ENCODE data around the gene ANKRD42.
A peak's percentile ranks its signal among the peaks of the same experiment; 100 is the strongest.
"Not testable (repeated sequence)": the region's sequence is repeated elsewhere in the genome, so short reads cannot be mapped to it uniquely, and the experiment has no call there.

Gene ANKRD42

GRCh38 chr11:83249445-83249844, 55.9 kb downstream of the ANKRD42 start:
- no peak for DNase-seq

- DNase-seq, result peak; percentile 49
Measured at GRCh38 chr11:83249972-83250593, 56.6 kb downstream of the ANKRD42 start.

GRCh38 chr11:83252266-83252665, 58.8 kb downstream of the ANKRD42 start:
- DNase-seq, result no peak

- no peak for DNase-seq
Measured at GRCh38 chr11:83252941-83253340, 59.4 kb downstream of the ANKRD42 start.

DNA sequence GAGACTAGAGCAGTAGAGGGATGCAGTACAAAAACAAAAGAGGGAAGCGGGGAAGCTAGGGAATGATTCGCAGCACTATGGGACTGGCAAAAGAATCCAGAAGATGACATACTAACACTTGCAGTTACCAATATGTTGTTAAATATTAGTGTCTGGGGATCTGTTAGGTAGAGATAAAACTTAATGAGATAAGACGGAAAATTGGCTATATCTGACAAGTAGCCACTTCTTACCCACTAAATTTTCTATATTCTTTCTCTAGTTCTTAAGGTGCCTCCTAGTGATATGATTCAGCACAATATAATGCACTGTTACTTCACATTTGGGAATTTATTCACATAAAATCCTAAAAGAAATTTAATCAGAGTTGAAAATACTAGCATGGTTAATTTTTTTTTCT, 61.9 kb downstream of the ANKRD42 start:
- DNase-seq, result no peak

DNA sequence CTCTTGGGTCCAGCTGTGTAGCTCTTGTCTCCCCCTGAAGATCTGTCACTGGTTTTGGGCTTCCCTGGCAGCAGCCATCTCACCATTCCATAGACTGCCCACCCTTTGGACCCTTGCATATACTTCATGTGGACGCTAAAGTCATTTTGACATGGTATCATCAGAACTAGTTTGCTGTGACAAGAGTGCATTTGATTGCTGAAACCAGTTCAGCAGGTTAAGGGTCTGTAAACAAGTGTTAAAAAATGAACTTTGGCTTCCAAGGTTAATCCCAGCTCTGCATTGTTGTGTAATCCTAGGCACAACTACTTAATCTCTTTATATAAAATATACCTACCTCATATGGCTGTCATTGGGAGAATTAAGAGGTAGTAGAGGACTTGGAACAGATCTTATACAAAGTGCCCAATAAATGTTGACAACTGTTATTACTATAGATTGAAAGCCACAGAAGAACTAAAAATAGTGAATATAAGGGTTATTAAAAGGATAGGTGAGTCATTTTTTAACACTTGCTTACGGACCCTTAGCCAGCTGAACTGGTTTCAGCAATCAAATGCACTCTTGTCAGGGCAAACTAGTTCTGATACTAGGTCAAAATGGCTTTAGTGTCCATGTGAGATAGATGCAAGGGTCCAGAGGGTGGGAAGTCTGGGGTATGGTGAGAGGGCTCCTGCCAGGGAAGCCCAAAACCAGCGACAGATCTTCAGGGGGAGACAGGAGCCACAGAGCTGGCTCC, 63.3 kb downstream of the ANKRD42 start:
- no peak for DNase-seq

DNA sequence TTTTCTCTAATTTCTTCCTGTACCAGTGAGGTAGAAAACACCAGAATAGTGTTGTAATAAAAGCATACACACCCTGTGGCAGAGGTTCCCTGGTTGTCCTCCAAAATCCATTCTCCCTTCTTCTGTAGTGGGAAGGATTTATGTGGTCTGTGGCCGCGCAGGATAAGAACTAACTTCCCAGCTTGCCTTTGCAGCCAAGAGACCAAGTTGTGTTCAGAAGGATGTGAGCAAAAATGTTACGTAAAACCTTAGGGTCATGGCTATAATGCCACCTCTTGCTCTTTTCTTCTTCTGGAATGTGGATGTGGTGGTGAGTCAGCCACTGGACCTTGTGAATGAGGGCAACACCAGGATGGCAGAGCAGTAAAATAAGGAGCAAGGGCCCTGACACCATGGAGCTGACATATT, 64.3 kb downstream of the ANKRD42 start:
- no peak for DNase-seq

GRCh38 chr11:83259559-83259958, 66.0 kb downstream of the ANKRD42 start:
- DNase-seq, result no peak

DNA sequence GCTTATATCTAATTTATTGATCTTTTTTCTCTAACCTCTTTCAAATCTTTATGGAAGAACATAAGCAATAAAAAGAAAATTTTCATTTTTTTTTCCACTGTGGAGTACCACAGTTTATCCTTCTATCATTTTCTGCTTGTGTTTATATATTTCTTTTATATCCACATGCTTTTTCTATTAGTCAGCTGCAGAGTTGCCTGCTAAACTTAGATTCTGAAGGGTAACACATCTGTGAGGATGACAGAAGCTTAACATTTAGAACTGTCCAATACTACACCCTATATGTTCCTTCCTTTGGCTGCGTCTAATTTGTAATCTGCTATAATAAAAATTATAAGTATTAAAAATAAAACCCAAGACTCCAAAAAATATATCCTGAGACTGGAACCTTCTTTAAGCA, 71.8 kb downstream of the ANKRD42 start:
- DNase-seq, result no peak

DNA sequence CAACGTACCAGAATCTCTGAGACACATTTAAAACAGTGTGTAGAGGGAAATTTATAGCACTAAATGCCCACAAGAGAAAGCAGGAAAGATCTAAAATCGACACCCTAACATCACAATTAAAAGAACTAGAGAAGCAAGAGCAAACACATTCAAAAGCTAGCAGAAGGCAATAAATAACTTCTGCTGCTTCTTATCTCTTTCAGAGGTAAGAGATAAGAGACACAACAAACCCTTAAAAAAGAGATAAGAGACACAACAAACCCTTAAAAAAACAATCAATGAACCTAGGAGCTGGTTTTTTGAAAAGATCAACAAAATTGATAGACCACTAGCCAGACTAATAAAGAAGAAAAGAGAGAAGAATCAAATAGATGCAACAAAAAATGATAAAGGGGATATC, 75.6 kb downstream of the ANKRD42 start:
- DNase-seq, result not testable (repeated sequence)

DNA sequence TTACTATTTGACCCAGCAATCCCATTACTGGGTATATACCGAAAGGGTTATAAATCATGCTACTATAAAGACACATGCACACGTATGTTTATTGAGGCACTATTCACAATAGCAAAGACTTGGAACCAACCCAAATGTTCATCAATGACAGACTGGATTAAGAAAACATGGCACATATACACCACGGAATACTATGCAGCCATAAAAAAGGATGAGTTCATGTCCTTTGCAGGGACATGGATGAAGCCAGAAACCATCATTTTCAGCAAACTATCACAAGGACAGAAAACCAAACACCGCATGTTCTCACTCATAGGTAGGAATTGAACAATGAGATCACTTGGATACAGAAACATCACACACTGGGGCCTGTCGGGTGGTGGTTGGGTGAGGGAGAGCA, 78.2 kb downstream of the ANKRD42 start:
- DNase-seq, result not testable (repeated sequence)

DNA sequence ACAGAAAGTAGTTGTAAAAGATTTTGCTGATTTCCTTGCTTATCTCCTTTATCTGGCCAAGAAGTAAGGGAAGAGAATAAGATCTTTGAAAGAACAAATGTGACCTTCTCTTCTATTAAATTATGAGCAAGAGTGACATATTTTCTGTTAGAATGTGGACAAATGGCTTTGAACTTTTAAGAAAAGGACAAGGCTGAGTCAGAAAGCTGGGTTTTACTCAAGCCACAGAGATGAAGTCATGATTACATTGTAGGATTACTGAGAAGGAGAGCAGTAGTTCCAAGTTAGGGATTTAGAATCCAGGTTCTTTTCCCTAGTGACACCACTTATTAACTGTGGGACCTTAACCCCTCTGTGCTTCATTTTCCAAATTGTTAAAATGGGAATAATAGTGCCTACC, 79.1 kb downstream of the ANKRD42 start:
- DNase-seq, result no peak

DNA sequence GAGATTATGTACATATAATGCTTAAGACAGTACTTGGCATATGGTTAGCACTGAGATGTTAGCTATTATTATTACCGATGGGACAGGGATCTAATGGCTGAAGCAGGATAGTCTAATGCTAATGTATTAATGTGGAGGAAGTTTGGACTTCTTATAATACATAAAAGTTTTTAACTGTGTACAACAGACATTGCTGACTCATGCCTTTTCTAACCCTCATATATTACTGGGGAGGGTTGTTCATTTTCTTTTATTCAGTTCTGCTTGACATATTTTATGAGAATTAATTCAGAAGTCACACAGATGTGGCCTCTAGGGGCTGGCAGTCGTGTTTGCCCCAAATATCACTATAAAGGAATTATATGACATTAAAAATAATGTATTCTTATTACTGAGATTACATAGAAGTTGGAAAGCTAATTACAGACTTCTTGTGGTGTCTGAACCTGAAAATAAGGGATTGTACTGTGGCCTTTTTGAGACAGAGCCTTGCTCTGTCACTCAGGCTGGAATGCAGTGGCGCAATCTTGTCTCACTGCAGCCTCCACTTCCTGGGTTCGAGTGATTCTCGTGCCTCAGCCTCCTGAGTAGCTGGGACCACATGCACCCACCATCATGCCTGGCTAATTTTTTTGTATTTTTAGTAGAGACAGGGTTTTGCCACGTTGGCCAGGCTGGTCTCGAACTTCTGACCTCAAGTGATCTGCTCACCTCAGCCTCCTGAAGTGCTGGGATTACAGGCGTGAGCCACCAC, 82.6 kb downstream of the ANKRD42 start:
- no peak for DNase-seq

DNA sequence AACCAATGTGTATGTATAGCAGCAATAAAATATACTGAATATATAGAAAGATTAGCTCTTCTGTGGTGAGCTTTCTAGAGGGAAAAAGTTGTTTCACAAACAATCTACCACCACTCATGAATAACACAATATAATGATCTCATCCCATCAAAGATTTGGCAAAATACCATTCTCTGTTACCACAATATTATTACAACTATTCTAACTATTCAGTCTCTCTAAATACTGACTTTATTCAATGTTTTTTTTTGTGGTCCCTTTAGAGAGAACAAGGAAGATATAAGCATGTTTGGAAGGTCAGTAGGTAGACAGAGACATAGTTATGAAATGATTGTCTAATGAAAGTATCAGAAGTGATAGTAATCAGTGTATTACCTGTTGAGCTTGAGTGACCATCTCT, 84.8 kb downstream of the ANKRD42 start:
- DNase-seq, result no peak

DNA sequence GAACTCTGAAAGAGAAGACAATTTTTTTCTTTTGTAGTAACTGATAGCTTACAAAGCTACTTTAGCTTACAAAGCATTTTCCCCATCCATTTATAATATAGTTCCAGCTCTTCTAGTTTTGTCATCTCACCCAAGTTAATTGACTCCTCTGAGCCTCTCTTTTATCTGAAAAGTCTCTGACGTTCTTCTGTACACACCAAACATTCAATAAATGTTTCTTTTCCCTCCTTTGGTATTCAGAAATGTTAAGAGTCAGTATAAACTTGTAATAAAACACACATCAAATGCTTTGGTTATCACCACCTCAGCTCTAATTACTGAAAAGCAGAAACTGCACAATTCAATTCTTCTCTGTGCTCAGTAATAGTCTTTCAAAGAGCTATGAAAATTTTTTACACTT, 86.7 kb downstream of the ANKRD42 start:
- DNase-seq, result no peak

DNA sequence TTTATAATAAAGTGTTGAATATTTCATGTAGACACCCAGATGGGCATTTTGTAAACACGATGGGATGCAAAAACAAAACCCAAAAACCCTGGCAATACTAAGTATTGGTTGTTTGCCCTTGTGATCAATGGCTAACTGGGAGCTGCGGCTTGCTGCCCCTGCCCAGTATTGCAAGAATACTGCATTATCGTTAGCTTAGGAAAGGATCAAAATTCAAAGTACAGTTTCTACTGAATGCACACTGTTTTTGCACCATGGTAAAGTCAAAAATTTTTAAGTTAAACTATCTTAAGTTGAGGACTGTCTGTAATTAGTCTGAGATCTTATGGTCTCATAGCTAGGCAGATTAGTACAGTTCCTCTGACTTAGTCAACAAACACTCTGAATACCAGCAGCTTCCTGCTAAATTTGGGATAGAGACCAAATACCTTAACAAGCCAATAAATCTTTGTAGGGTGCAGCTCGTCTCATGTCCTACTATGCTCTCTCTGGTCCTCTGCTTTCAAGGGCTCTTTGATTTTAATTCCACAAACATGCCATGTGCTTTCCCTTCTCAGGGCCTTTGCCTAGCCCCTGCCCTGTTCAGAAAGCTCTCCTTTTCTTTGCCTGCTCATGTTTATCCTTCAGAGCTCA, 88.7 kb downstream of the ANKRD42 start:
- no peak for DNase-seq

- peak; percentile 64 for DNase-seq
Measured at GRCh38 chr11:83284501-83285150, 91.1 kb downstream of the ANKRD42 start.

DNA sequence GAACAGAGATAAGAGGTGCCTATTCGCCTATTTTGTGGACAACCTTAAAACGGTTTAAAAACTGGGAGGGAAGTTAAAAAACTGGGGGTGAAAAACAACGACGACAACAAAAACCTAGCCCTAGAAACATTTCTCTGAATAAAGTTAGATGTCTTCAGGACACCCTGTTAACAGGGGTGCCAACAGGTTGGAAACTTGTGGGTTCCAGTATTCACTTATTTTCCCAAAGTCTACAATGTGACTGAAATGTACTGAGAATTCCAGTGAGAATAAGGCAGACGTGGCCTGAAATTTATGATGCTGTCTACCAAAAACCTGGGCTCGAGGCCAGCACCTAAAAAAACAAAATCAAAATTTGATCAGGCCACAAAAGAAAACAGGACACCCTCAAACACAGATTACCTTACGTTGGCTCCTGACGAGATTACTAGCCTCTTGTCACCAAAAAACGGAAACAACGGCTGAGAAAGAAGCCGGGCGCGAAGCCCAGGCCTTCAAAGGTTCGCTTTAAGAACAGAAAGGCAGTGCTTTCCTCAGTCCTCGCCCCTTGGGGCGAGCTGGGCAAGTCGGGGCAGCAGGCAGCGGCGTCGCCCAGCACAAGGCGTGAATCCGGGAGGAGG, 91.7 kb downstream of the ANKRD42 start:
- no peak for DNase-seq

DNA sequence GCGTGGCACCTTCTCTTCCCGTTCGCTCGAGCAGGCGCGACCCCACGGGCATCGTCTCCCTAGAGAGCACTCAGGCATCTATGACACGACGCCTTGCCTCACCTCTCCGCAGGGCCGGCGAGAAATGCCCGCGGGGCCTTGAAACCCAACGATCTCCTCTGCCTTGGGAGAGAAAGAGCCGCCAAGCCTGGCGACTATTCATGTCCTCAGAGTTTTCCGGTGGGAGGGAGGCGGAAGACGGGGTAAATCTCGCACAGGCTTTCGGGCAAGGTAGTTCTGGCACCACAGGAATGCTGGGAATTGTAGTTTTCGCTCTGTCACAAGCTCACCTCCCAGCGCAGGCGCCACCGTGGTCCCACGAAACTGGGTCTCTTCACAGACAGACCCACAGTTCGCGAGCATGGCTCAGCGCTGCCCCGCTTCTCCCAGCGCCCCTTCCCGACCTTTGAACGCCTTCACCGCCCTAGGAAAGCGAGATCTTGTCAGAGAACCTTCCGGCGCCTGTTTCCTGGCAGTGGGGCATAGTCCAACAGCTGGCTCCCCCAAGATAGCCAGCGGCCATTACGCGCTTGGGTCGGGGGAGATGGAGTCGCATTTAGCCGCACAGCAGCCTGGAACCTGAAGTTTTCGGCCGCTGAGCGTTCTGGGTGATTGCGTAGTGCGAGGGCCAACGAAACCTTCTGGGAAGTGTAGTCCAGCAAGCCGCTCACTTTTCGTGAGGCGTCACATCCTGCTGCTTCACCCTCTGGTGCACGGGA, 92.4 kb downstream of the ANKRD42 start, which contains the start of gene CCDC90B:
Gene CCDC90B (minus strand): TSS at position 597 of the 758 bp plus-strand sequence. CDS start 395 bp downstream, at position 202.
- peak; percentile 99 for DNase-seq

- DNase-seq, result no peak
Measured at GRCh38 chr11:83287631-83288030, 94.1 kb downstream of the ANKRD42 start.

- DNase-seq, result peak; percentile 61
Measured at GRCh38 chr11:83292709-83293456, 99.4 kb downstream of the ANKRD42 start.

Data from NCI-H1105 treated with DMSO at 0.1 percent for 48 hours (cell line).